Effector CD8-positive, alpha-beta T cell (primary cell): Measurements from ENCODE around the gene CASP5.

ENCODE experiments used
- DNase-seq: peaks from one replicate; lab custom pipeline; 2025; lab: John Stamatoyannopoulos, UW

Gene CASP5

DNA sequence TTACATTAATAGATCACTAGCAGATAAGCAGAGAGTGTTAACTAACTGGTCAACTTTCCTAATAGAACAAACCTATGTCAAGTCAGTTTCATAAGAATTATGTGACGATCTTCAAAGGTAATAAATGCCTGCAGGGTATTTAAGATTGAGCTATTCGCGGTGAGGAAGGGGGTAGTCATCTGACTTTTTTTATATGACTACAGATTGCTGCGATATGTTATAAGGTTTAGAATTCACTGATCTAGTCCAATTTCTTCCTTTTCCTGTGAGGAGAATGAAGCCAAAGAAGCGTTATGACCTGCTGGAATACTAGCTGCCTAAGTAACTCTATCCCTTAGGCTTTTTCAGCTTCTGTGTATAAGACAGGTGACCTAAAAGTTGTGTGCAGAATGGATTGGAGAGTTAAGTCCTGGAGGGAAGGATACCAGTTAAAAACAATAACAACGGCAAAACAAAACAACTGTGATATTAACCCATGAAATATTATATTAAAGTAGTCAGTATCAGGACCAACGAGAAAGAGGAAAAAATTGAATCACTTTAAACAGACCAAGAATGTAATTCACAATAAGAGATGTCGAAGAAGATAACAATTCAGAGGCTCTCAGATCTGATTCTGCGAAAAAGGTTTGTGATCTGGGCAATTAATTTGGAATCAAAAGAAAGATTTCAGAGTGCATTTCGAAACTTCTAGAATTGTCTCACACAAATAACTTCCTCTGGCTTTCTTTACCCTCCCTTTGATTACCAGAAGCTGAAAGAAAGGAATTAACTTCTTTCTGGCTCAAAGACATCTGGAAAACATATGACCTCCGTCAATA is 55.2 kb downstream of the CASP5 start:
- no peak for DNase-seq

DNA sequence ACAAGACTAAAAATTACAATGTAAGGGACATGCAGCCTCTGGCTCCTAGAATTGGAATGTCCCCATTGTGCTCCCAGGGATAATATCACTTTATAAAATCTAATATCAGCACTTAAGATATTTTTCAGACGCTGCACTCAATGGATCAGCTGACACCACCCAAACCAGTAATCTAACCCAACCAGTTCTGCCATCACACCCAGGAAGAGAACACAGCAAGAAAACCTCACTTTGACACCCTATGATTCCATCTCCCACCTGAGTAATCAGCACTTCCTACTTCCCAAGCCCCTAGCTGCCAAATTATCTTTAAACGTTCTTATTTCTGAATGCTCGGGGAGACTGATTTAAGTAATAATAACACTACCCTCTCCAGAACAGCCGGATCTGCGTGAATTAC is 57.2 kb downstream of the CASP5 start:
- DNase-seq = no peak

DNA sequence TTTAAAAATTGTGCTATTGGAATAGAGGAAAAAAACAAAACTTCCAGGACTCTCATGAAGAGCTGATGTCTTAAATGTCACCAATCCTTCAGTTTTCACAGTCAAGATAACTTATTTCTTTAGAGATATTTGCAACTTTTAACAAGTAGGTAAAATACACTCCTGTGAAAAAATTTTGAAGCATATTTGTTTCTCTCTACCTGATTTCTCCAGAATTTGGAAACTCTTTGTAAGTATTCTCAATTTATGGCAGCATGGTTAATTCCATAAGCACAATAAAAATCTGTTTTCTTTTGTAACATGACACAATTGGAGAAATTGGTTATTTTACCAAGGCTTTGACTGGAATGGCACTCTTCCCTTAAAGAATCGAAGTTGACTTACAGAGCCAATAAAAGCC is 58.7 kb downstream of the CASP5 start:
- DNase-seq = no peak

DNA sequence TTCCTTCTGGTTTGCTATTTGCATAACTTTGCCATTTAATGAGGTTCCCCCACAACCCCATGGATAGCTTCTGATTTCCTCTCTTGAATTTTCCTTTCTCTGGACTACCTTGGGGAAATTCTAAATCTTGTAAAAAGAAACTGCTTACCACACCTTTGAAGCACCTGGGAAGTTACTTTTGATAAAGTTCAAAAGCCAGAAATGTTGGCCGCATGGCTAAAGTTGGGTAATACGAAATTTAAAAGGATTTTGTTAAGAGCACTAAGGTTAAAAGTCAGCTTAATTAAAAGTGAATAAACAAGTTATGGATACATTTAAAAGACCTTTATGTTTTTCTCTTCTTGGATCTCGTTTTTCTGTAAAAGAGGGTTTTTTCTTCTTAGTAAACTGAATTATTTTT is 60.1 kb downstream of the CASP5 start:
- no peak for DNase-seq

DNA sequence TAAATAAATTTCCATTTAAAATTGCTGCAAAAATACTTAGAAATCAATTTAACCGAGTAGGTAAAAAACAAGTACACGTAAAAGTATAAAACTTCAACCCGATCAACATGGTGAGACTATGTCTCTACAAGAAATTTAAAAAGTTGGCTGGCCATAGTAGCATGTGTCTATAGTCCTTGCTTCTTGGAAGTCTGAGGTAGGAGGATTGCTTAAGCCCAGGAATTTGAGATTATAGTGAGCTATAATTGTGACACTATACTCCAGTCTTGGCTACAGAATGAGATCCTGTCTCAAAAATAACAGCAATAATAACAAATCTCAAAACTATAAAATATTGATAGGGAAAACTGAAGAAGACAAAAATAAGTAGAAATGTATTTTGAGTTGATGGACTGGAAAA is 65.7 kb downstream of the CASP5 start:
- no peak for DNase-seq

DNA sequence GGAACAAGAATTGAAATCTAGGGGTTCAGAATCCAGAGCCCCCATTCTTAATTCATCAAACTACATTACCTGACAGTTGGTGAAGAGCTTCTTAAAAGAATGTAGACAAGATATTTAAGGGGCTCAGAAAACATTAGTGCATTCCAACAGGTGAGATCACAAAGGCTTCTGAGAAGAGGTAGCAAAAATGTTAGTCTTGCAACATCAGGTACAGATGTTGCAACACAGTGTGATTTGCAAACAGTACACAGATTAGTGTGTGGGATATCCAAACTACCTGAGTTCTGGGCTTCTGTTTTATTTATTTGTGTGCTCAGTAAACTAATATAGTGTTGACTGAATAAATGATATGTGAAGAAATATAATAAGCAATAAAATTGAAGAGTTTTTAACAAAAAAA is 66.4 kb downstream of the CASP5 start:
- no peak for DNase-seq

DNA sequence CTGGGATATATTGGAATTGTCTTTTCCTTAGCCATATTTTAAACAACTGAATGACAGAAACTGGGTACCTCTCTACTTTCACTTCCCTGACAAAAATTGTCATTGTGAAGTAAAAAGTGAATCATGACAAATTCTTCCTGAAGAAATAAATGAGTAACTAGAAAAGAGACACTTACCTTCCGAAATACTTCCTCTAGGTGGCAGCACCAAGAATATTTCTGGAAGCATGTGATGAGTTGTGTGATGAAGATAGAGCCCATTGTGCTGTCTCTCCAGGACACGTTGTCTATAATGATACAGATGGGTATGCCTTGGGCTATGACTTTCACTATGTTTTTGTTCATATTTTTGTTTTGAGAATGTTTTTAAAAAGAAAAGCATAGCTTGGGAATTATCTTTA is 76.1 kb downstream of the CASP5 start:
- no peak for DNase-seq
